KOPT-K1 (cell line): ENCODE measurements around the gene MAGI1.

Source experiments
- H3K27ac ChIP-seq: fragments of 200-600 bp; sonication (generic); 2 replicates; pipeline ENCODE4 v1.5.1; 2016; ENCODE audit warnings: antibody characterized with exemption, mild to moderate bottlenecking, low read depth, low read length; ENCODE audit not compliant: poor library complexity, severe bottlenecking
- H3K36me3 ChIP-seq: fragments of 200-600 bp; sonication (generic); 2 replicates; pipeline ENCODE4 v1.5.1; 2017; ENCODE audit warnings: antibody characterized with exemption, mild to moderate bottlenecking, low read length, moderate library complexity; ENCODE audit not compliant: insufficient read depth
- H3K9me3 ChIP-seq: fragments of 200-600 bp; sonication (generic); 2 replicates; pipeline ENCODE4 v1.5.1; 2017; ENCODE audit warnings: antibody characterized with exemption, low read length, mild to moderate bottlenecking; ENCODE audit not compliant: insufficient read depth, poor library complexity, severe bottlenecking

The MAGI1 gene

GRCh38 chr3:65685621-65686235 lies 353.0 kb downstream of the MAGI1 start:
- no peaks in the 10 kb centered on the region for H3K36me3 ChIP-seq
- no peaks in the 10 kb centered on the region for H3K9me3 ChIP-seq

GRCh38 chr3:65678516-65678915 lies 360.2 kb downstream of the MAGI1 start:
- Histone ChIP-seq H3K27ac (no peak overlapping the region), H3K9me3 (no peaks in the 10 kb centered on the region), H3K36me3 (no peaks in the 10 kb centered on the region)

More at GRCh38 chr3:65685621-65686235, 353.0 kb downstream of the MAGI1 start:
- H3K27ac ChIP-seq: no peak overlapping the region

- Histone ChIP-seq H3K9me3 (no peaks in the 10 kb centered on the region), H3K27ac (no peak overlapping the region), H3K36me3 (no peaks in the 10 kb centered on the region)
Observed at GRCh38 chr3:65677486-65678010, 361.2 kb downstream of the MAGI1 start.

GRCh38 chr3:65676580-65676979 lies 362.1 kb downstream of the MAGI1 start:
- Histone ChIP-seq H3K27ac (no peak overlapping the region), H3K36me3 (no peaks in the 10 kb centered on the region), H3K9me3 (no peaks in the 10 kb centered on the region)

GRCh38 chr3:65675011-65675410 lies 363.7 kb downstream of the MAGI1 start:
- Histone ChIP-seq H3K27ac (no peak overlapping the region), H3K36me3 (no peaks in the 10 kb centered on the region), H3K9me3 (no peaks in the 10 kb centered on the region)

- no peaks in the 10 kb centered on the region for H3K36me3 ChIP-seq
- no peaks in the 10 kb centered on the region for H3K9me3 ChIP-seq
- no peak overlapping the region for H3K27ac ChIP-seq
Observed at GRCh38 chr3:65674226-65674625, 364.5 kb downstream of the MAGI1 start.

GRCh38 chr3:65672871-65673815 lies 365.6 kb downstream of the MAGI1 start:
- H3K36me3 ChIP-seq: no peaks in the 10 kb centered on the region
- H3K9me3 ChIP-seq: no peaks in the 10 kb centered on the region
- no peak overlapping the region for H3K27ac ChIP-seq

GRCh38 chr3:65672061-65672460 lies 366.7 kb downstream of the MAGI1 start:
- Histone ChIP-seq H3K9me3 (no peaks in the 10 kb centered on the region), H3K36me3 (no peaks in the 10 kb centered on the region), H3K27ac (no peak overlapping the region)

GRCh38 chr3:65671004-65671403 lies 367.7 kb downstream of the MAGI1 start:
- no peaks in the 10 kb centered on the region for H3K36me3 ChIP-seq
- H3K27ac ChIP-seq: no peak overlapping the region
- no peaks in the 10 kb centered on the region for H3K9me3 ChIP-seq

- no peaks in the 10 kb centered on the region for H3K36me3 ChIP-seq
- H3K27ac ChIP-seq: no peak overlapping the region
Observed at GRCh38 chr3:65669163-65669875, 369.4 kb downstream of the MAGI1 start.

GRCh38 chr3:65667963-65668362 lies 370.8 kb downstream of the MAGI1 start:
- H3K9me3 ChIP-seq: no peaks in the 10 kb centered on the region
- no peak overlapping the region for H3K27ac ChIP-seq
- H3K36me3 ChIP-seq: no peaks in the 10 kb centered on the region

More at GRCh38 chr3:65669163-65669875, 369.4 kb downstream of the MAGI1 start:
- no peaks in the 10 kb centered on the region for H3K9me3 ChIP-seq

- no peaks in the 10 kb centered on the region for H3K36me3 ChIP-seq
- no peaks in the 10 kb centered on the region for H3K9me3 ChIP-seq
Observed at GRCh38 chr3:65666448-65667091, 372.1 kb downstream of the MAGI1 start.

GRCh38 chr3:65665915-65666314 lies 372.8 kb downstream of the MAGI1 start:
- Histone ChIP-seq H3K36me3 (no peaks in the 10 kb centered on the region), H3K27ac (no peak overlapping the region), H3K9me3 (no peaks in the 10 kb centered on the region)

More at GRCh38 chr3:65666448-65667091, 372.1 kb downstream of the MAGI1 start:
- no peak overlapping the region for H3K27ac ChIP-seq

- Histone ChIP-seq H3K9me3 (no peaks in the 10 kb centered on the region), H3K36me3 (no peaks in the 10 kb centered on the region), H3K27ac (no peak overlapping the region)
Observed at GRCh38 chr3:65664931-65665330, 373.8 kb downstream of the MAGI1 start.
